Suprapubic skin (tissue), 3 donors: ENCODE data around the gene PTGDR2.

ENCODE experiments used
- POLR2A ChIP-seq, 2 donors: fragments of 450-650 bp; IDR thresholded peaks; one replicate each; pipeline ENCODE4 v1.6.1; 2017; ENCODE audit warnings: antibody characterized with exemption in 2 of 2, mild to moderate bottlenecking in 2 of 2, moderate library complexity in 2 of 2
- TF ChIP-seq, protein P1 (sequence below), 2 donors: fragments of 200-600 bp in 1 of 2; fragments of 450-650 bp in 1 of 2; sonication (generic) in 1 of 2; IDR thresholded peaks; one replicate each; pipeline ENCODE4 v1.5.1; 2016 to 2019; ENCODE audit warnings: antibody characterized with exemption in 2 of 2, mild to moderate bottlenecking in 1 of 2, moderate library complexity in 1 of 2

- TF ChIP-seq, protein P1, sequence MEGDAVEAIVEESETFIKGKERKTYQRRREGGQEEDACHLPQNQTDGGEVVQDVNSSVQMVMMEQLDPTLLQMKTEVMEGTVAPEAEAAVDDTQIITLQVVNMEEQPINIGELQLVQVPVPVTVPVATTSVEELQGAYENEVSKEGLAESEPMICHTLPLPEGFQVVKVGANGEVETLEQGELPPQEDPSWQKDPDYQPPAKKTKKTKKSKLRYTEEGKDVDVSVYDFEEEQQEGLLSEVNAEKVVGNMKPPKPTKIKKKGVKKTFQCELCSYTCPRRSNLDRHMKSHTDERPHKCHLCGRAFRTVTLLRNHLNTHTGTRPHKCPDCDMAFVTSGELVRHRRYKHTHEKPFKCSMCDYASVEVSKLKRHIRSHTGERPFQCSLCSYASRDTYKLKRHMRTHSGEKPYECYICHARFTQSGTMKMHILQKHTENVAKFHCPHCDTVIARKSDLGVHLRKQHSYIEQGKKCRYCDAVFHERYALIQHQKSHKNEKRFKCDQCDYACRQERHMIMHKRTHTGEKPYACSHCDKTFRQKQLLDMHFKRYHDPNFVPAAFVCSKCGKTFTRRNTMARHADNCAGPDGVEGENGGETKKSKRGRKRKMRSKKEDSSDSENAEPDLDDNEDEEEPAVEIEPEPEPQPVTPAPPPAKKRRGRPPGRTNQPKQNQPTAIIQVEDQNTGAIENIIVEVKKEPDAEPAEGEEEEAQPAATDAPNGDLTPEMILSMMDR (IDR thresholded peaks at IDR 0.05): no peak
- TF ChIP-seq POLR2A (IDR thresholded peaks at IDR 0.05): no peak
Measured at GRCh38 chr11:60895687-60896086, 39.9 kb upstream of the PTGDR2 start.
